Subcutaneous abdominal adipose tissue (tissue), 5 donors: ENCODE data around the gene CLCN6.
A peak's percentile ranks its signal among the peaks of the same experiment; 100 is the strongest.

ENCODE experiments used
- H3K27ac ChIP-seq: one replicate; pipeline ENCODE4 v1.7.0; 2013; ENCODE audit warnings: low read depth, mild to moderate bottlenecking, inconsistent platforms, low read length, moderate library complexity
- H3K27me3 ChIP-seq, 5 donors: one replicate each; pipeline ENCODE4 v1.7.0; 2013; ENCODE audit warnings: low read length in 5 of 5, inconsistent platforms in 1 of 5; ENCODE audit not compliant: control insufficient read depth in 5 of 5, insufficient read depth in 4 of 5
- H3K36me3 ChIP-seq, 5 donors: one replicate each; pipeline ENCODE4 v1.7.0; 2013; ENCODE audit warnings: low read length in 5 of 5; ENCODE audit not compliant: control insufficient read depth in 5 of 5, insufficient read depth in 5 of 5
- H3K4me1 ChIP-seq, 5 donors: one replicate each; pipeline ENCODE4 v1.7.0; 2013; ENCODE audit warnings: low read length in 5 of 5, mild to moderate bottlenecking in 3 of 5, moderate library complexity in 1 of 5; ENCODE audit not compliant: control insufficient read depth in 5 of 5, insufficient read depth in 5 of 5
- H3K4me3 ChIP-seq, 5 donors: one replicate each; pipeline ENCODE4 v1.7.0; 2013; ENCODE audit warnings: low read length in 5 of 5, low read depth in 1 of 5
- H3K9ac ChIP-seq, 5 donors: one replicate each; pipeline ENCODE4 v1.7.0; 2013; ENCODE audit warnings: low read length in 5 of 5, mild to moderate bottlenecking in 4 of 5, moderate library complexity in 3 of 5
- H3K9me3 ChIP-seq, 5 donors: one replicate each; pipeline ENCODE4 v1.7.0; 2013; ENCODE audit warnings: low read length in 5 of 5; ENCODE audit not compliant: control insufficient read depth in 5 of 5
- donor health status: healthy.
- donor health status: healthy.
- donor health status: healthy.
- donor health status: healthy.
- donor health status: healthy.

CLCN6 gene

GRCh38 chr1:11805422-11806306 is at the start of gene CLCN6, which contains the start of gene MTHFR:
Gene CLCN6, plus strand, starts transcription at chr1:11806191. Its CDS starts 72 bp downstream, at chr1:11806263.
Gene MTHFR, minus strand, starts transcription at chr1:11805964. Its CDS starts 2,848 bp downstream, at chr1:11803116.
- no peaks in the 10 kb centered on the region for H3K27me3 ChIP-seq
- no peaks in the 10 kb centered on the region for H3K9me3 ChIP-seq
- peaks cover 14 to 56% (median 54%) of the 10 kb centered on the region in 5 donors for H3K4me1 ChIP-seq
- H3K9ac ChIP-seq, result peak within 1 kb of the TSS; percentile 92 to 99 (median 95)
- H3K4me3 ChIP-seq, result peak within 1 kb of the TSS; percentile 85 to 93 (median 86)
- H3K27ac ChIP-seq, result peak within 1 kb of the TSS; percentile 97
- H3K36me3 ChIP-seq, result peaks cover 0 to 28% (median 18%) of the 10 kb centered on the region in 5 donors

GRCh38 chr1:11757047-11757446 is 48.9 kb upstream of the CLCN6 start:
- no peak overlapping the region for H3K4me3 ChIP-seq
- no peak overlapping the region for H3K9ac ChIP-seq
- peaks cover 0 to 4% (median 4%) of the 10 kb centered on the region in 5 donors for H3K4me1 ChIP-seq

GRCh38 chr1:11759791-11760190 is 46.2 kb upstream of the CLCN6 start:
- no peak overlapping the region for H3K4me3 ChIP-seq
- H3K9me3 ChIP-seq, result no peaks in the 10 kb centered on the region
- no peak overlapping the region for H3K9ac ChIP-seq
- no peak overlapping the region for H3K27ac ChIP-seq
- peaks cover 16 to 27% (median 24%) of the 10 kb centered on the region in 5 donors for H3K27me3 ChIP-seq
- H3K4me1 ChIP-seq, result peaks cover 0 to 7% (median 5%) of the 10 kb centered on the region in 5 donors
- H3K36me3 ChIP-seq, result no peaks in the 10 kb centered on the region

More at GRCh38 chr1:11757047-11757446, 48.9 kb upstream of the CLCN6 start:
- Histone ChIP-seq H3K27me3 (peaks cover 9 to 20% (median 15%) of the 10 kb centered on the region in 5 donors), H3K9me3 (no peaks in the 10 kb centered on the region), H3K27ac (no peak overlapping the region), H3K36me3 (no peaks in the 10 kb centered on the region)

- Histone ChIP-seq H3K4me3 (no peak overlapping the region), H3K27ac (no peak overlapping the region), H3K27me3 (peaks cover 16 to 30% (median 21%) of the 10 kb centered on the region in 5 donors), H3K9ac (no peak overlapping the region), H3K36me3 (no peaks in the 10 kb centered on the region), H3K4me1 (peaks cover 0 to 7% (median 5%) of the 10 kb centered on the region in 5 donors), H3K9me3 (no peaks in the 10 kb centered on the region)
These were observed 44.7 kb upstream of the CLCN6 start for GRCh38 chr1:11761285-11761684.

GRCh38 chr1:11761988-11762406 is 44.0 kb upstream of the CLCN6 start, which contains the start of gene C1orf167:
Gene C1orf167, plus strand, starts transcription at chr1:11762193. Its CDS starts 2,208 bp downstream, at chr1:11764401.
- Histone ChIP-seq H3K36me3 (no peaks in the 10 kb centered on the region), H3K27me3 (peaks cover 16 to 35% (median 24%) of the 10 kb centered on the region in 5 donors), H3K9me3 (no peaks in the 10 kb centered on the region), H3K27ac (no peak within 1 kb of the TSS), H3K4me1 (peaks cover 0 to 7% (median 5%) of the 10 kb centered on the region in 5 donors), H3K9ac (no peak within 1 kb of the TSS), H3K4me3 (no peak within 1 kb of the TSS)

- Histone ChIP-seq H3K9me3 (no peaks in the 10 kb centered on the region), H3K4me1 (peaks cover 0 to 15% (median 7%) of the 10 kb centered on the region in 5 donors), H3K36me3 (no peaks in the 10 kb centered on the region), H3K27ac (no peak overlapping the region), H3K4me3 (no peak overlapping the region), H3K9ac (no peak overlapping the region), H3K27me3 (peaks cover 16 to 37% (median 24%) of the 10 kb centered on the region in 5 donors)
These were observed 41.9 kb upstream of the CLCN6 start for GRCh38 chr1:11764115-11764514.

GRCh38 chr1:11764519-11764918 is 41.5 kb upstream of the CLCN6 start:
- H3K27me3 ChIP-seq, result peaks cover 16 to 37% (median 24%) of the 10 kb centered on the region in 5 donors
- H3K9me3 ChIP-seq, result no peaks in the 10 kb centered on the region
- no peak overlapping the region for H3K27ac ChIP-seq
- no peaks in the 10 kb centered on the region for H3K36me3 ChIP-seq
- H3K4me3 ChIP-seq, result no peak overlapping the region
- H3K4me1 ChIP-seq, result peaks cover 0 to 15% (median 7%) of the 10 kb centered on the region in 5 donors
- H3K9ac ChIP-seq, result no peak overlapping the region

- Histone ChIP-seq H3K27me3 (peaks cover 16 to 37% (median 21%) of the 10 kb centered on the region in 5 donors), H3K9ac (no peak overlapping the region), H3K27ac (no peak overlapping the region), H3K4me1 (peaks cover 0 to 15% (median 7%) of the 10 kb centered on the region in 5 donors), H3K4me3 (no peak overlapping the region), H3K36me3 (no peaks in the 10 kb centered on the region), H3K9me3 (no peaks in the 10 kb centered on the region)
These were observed 40.1 kb upstream of the CLCN6 start for GRCh38 chr1:11765661-11766428.

- H3K36me3 ChIP-seq, result no peaks in the 10 kb centered on the region
- H3K9ac ChIP-seq, result no peak overlapping the region
- H3K27me3 ChIP-seq, result peaks cover 14 to 34% (median 19%) of the 10 kb centered on the region in 5 donors
- H3K4me1 ChIP-seq, result peaks cover 0 to 15% (median 7%) of the 10 kb centered on the region in 5 donors
- H3K9me3 ChIP-seq, result no peaks in the 10 kb centered on the region
- H3K4me3 ChIP-seq, result no peak overlapping the region
- no peak overlapping the region for H3K27ac ChIP-seq
These were observed 39.6 kb upstream of the CLCN6 start for GRCh38 chr1:11766429-11766776.
